Kidney (tissue), 14 donors: ENCODE measurements around the gene MORC3. TPM values are rescaled to one million over a fixed set of nuclear protein-coding genes. Genes with fewer than 3 reads are reported as not detected.

ENCODE experiments used
- DNase-seq, 5 donors: peaks; one replicate each; pipeline ENCODE4 v3.0.0-alpha.2; 2013 to 2020
- FAIRE-seq: peaks from 2 replicates; lab custom pipeline; 2012; peaks lifted over from hg19 to GRCh38; lab: Jason Lieb, UNC
- H3K27ac ChIP-seq, 2 donors: one replicate each; pipeline ENCODE4 v1.7.0; 2013; ENCODE audit warnings: low read depth in 2 of 2, low read length in 2 of 2, inconsistent platforms in 1 of 2
- H3K27me3 ChIP-seq: one replicate; pipeline ENCODE4 v1.7.1; 2013; ENCODE audit warnings: low read length, inconsistent platforms; ENCODE audit not compliant: control insufficient read depth, insufficient read depth
- H3K36me3 ChIP-seq, 3 donors: one replicate each; pipeline versions ENCODE4 v1.7.0 to v1.7.1; 2013; ENCODE audit warnings: low read length in 3 of 3, control low read depth in 1 of 3, inconsistent platforms in 1 of 3; ENCODE audit not compliant: insufficient read depth in 3 of 3, control insufficient read depth in 2 of 3
- H3K4me1 ChIP-seq, 3 donors: one replicate each; pipeline versions ENCODE4 v1.7.0 to v1.7.1; 2013; ENCODE audit warnings: low read length in 3 of 3, inconsistent platforms in 1 of 3, low read depth in 1 of 3; ENCODE audit not compliant: control insufficient read depth in 2 of 3, insufficient read depth in 2 of 3
- H3K4me3 ChIP-seq, 3 donors: one replicate each; pipeline versions ENCODE4 v1.7.0 to v1.8.1; 2013; ENCODE audit warnings: low read length in 3 of 3, control low read depth in 1 of 3, inconsistent platforms in 1 of 3
- H3K9ac ChIP-seq, 3 donors: one replicate each; pipeline versions ENCODE4 v1.7.0 to v1.7.1; 2013; ENCODE audit warnings: low read length in 3 of 3, control low read depth in 1 of 3, inconsistent platforms in 1 of 3
- H3K9me3 ChIP-seq, 3 donors: one replicate each; pipeline versions ENCODE4 v1.7.0 to v1.7.1; 2013; ENCODE audit warnings: low read length in 3 of 3, control low read depth in 1 of 3, inconsistent platforms in 1 of 3; ENCODE audit not compliant: control insufficient read depth in 2 of 3, insufficient read depth in 1 of 3
- intact Hi-C: fragments of 100-400 bp; cut with DNase I; formaldehyde crosslinking; loops from one replicate; pipeline ENCODE4 v1.11.1; 2022
- polyA plus RNA-seq: library from polyadenylated mRNA; stranded (reverse); fragments of 350-450 nt; fragmentation: Illumina TruSeq; extraction: RNeasy Lipid Tissue Mini Kit (QIAGEN cat#74804); gene quantifications from one replicate; pipeline ENCODE4 v1.2.3, GENCODE V29; 2014; ENCODE audit warnings: low read depth, low replicate concordance; ENCODE audit not compliant: insufficient read depth
- total RNA-seq: library from RNA; stranded (reverse); fragmentation: NEBNext Ultra II Directional; extraction: Animal tissue kit (Norgen Biotek cat#: 25700); gene quantifications from one replicate; pipeline ENCODE4 v1.2.1, GENCODE V29; 2021
- TF ChIP-seq, protein P1 (sequence below): IDR thresholded peaks from 3 replicates; pipeline ENCODE4 v1.5.1; 2012; ENCODE audit warnings: mild to moderate bottlenecking, moderate library complexity, borderline replicate concordance; ENCODE audit not compliant: insufficient read depth; ENCODE audit errors: extremely low read depth
- donor health status: control.
- donor health status: control.
- donor health status: control.
- donor health status: control.
- donor health status: control.
- donor health status: DM: yes; HTN: yes; CAD: no.
- donor health status: Normal renal cell carcinoma (clear cell type).

Gene MORC3
- total and polyA plus RNA-seq, 2 donors from 2014 or later: 6.6 to 32.4 TPM

DNA sequence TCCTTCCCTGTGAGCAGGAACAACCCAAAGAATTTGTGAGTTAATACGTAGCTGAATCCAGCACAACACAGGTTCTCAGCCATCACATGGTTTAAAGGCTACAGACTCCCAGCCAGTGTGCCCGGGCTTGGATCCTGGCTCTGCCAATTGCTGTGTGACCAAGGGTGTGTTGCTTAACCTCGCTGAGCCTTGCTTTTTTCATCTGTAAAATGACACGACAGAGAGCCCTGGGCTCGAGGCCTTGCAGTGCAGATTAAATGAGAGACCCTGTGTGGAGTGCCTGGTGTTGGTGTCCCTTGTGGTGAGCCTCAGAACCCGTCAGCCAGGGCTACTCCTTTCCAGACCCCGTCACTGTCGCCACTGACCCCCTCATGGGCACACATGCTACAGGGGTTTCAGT, 104.6 kb downstream of the MORC3 start:
- intact Hi-C loops: no loop called here
- H3K36me3 ChIP-seq: no peaks in the 10 kb centered on the region
- no peak for DNase-seq
- no peaks in the 10 kb centered on the region for H3K27me3 ChIP-seq
- no peak overlapping the region for H3K9ac ChIP-seq
- no peaks in the 10 kb centered on the region for H3K9me3 ChIP-seq
- no peak overlapping the region for H3K4me3 ChIP-seq
- H3K27ac ChIP-seq: no peak overlapping the region
- no peak for FAIRE-seq
- TF ChIP-seq, protein P1, sequence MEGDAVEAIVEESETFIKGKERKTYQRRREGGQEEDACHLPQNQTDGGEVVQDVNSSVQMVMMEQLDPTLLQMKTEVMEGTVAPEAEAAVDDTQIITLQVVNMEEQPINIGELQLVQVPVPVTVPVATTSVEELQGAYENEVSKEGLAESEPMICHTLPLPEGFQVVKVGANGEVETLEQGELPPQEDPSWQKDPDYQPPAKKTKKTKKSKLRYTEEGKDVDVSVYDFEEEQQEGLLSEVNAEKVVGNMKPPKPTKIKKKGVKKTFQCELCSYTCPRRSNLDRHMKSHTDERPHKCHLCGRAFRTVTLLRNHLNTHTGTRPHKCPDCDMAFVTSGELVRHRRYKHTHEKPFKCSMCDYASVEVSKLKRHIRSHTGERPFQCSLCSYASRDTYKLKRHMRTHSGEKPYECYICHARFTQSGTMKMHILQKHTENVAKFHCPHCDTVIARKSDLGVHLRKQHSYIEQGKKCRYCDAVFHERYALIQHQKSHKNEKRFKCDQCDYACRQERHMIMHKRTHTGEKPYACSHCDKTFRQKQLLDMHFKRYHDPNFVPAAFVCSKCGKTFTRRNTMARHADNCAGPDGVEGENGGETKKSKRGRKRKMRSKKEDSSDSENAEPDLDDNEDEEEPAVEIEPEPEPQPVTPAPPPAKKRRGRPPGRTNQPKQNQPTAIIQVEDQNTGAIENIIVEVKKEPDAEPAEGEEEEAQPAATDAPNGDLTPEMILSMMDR: no peak
- H3K4me1 ChIP-seq: peaks cover 0 to 10% (median 0%) of the 10 kb centered on the region in 3 donors

DNA sequence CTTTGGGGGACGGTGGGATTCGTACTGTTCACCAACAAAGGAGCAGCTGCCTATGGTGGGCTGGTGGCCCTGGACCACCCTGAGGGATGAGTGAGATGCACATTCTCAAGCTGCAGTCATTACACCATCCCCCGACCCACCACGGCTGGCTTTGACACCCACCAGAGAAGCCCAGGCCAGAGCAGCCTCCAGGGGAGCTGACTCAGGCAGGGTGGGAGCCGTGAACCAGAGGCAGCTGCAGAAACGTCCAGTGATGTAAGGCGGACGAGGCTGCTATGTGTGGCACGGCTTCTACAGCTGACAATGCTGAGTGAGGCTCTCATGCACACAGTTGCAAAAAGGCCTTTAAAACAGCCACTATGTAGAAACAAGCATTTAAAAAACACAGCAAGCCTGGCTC, 105.3 kb downstream of the MORC3 start:
- Histone ChIP-seq H3K9ac (no peak overlapping the region), H3K27me3 (no peaks in the 10 kb centered on the region), H3K9me3 (no peaks in the 10 kb centered on the region), H3K4me1 (peaks cover 0 to 12% (median 0%) of the 10 kb centered on the region in 3 donors), H3K27ac (no peak overlapping the region), H3K36me3 (no peaks in the 10 kb centered on the region), H3K4me3 (no peak overlapping the region)
- TF ChIP-seq, protein P1: no peak
- intact Hi-C loops: no loop called here
- DNase-seq (no peak), FAIRE-seq (no peak)

Other genes starting within 250 kb of the MORC3 start
- gene CBR3, start 185.1 kb upstream of the MORC3 start, total RNA-seq: 2.6 TPM
- gene CBR3, start 185.1 kb upstream of the MORC3 start, polyA plus RNA-seq: 5.9 TPM
- 19.2 TPM for gene DOP1B, start 163.4 kb upstream of the MORC3 start, total RNA-seq
- 1.2 TPM for gene DOP1B, start 163.4 kb upstream of the MORC3 start, polyA plus RNA-seq
- gene CHAF1B, start 65.2 kb downstream of the MORC3 start, total RNA-seq: 2.5 TPM
- gene CHAF1B, start 65.2 kb downstream of the MORC3 start, polyA plus RNA-seq: 1.0 TPM
- gene CLDN14, start 159.9 kb downstream of the MORC3 start, total RNA-seq: 8.7 TPM
- gene CLDN14, start 159.9 kb downstream of the MORC3 start, polyA plus RNA-seq: 10.0 TPM